K562 (cell line): ENCODE measurements around the gene SPTBN5. TPM values are rescaled to one million over a fixed set of nuclear protein-coding genes. Genes with fewer than 3 reads are reported as not detected.

ENCODE experiments used
- CEBPG ChIP-seq, 3 experiments: fragments of 200-800 bp in 1 of 3; sonication (Bioruptor generic) in 1 of 3; sonication (generic) in 1 of 3; formaldehyde crosslinking in 1 of 3; IDR thresholded peaks in 2 of 3; conservative IDR thresholded peaks in 1 of 3; 2 replicates each; pipeline versions ENCODE4 v1.6.1 to v1.8.0; 2016 to 2022; ENCODE audit warnings: missing compliant biosample characterization in 2 of 3, missing genetic modification characterization in 2 of 3, mild to moderate bottlenecking in 1 of 3, missing genetic modification reagents in 1 of 3
- DEAF1 ChIP-seq: fragments of 450-650 bp; formaldehyde crosslinking; IDR thresholded peaks from 2 replicates; pipeline ENCODE4 v1.4.0; 2020; ENCODE audit warnings: mild to moderate bottlenecking, moderate library complexity
- HMGN3 ChIP-seq: IDR thresholded peaks from 2 replicates; pipeline ENCODE4 v1.6.1; 2011; ENCODE audit warnings: borderline replicate concordance, low read depth, mild to moderate bottlenecking, mixed read lengths, low read length; ENCODE audit not compliant: insufficient read length; ENCODE audit errors: extremely low read depth
- HNRNPH1 ChIP-seq: fragments of 200-400 bp; formaldehyde crosslinking; optimal IDR thresholded peaks from 2 replicates; pipeline ENCODE3; 2017; ENCODE audit warnings: low read depth, mild to moderate bottlenecking, low read length, moderate library complexity
- JUNB ChIP-seq: fragments of 450-650 bp; formaldehyde crosslinking; conservative IDR thresholded peaks from 2 replicates; pipeline ENCODE4 v1.4.0; 2020; ENCODE audit warnings: mild to moderate bottlenecking
- MNT ChIP-seq, 2 experiments: fragments of 450-650 bp; conservative IDR thresholded peaks; 2 replicates each; pipeline ENCODE4 v1.6.1; 2017; ENCODE audit warnings: mild to moderate bottlenecking in 2 of 2, moderate library complexity in 2 of 2
- PHTF2 ChIP-seq: fragments of 250-450 bp; sonication (Bioruptor Pico); IDR thresholded peaks from 2 replicates; pipeline ENCODE4 v1.5.0; 2021; ENCODE audit warnings: mild to moderate bottlenecking
- ZBTB1 ChIP-seq: sonication (generic); formaldehyde crosslinking; IDR thresholded peaks from 2 replicates; pipeline ENCODE4 v1.8.1; 2023; ENCODE audit warnings: missing genetic modification reagents, low read depth, mild to moderate bottlenecking, borderline replicate concordance
- ZNF280A ChIP-seq: fragments of 450-650 bp; IDR thresholded peaks from 2 replicates; pipeline ENCODE4 v1.6.1; 2018; ENCODE audit warnings: mild to moderate bottlenecking, low read depth; ENCODE audit not compliant: partially characterized antibody
- ZNF3 ChIP-seq: fragments of 250-450 bp; sonication (Bioruptor Pico); IDR thresholded peaks from 2 replicates; pipeline ENCODE4 v1.5.0; 2021; ENCODE audit warnings: mild to moderate bottlenecking, moderate library complexity
- ZNF551 ChIP-seq: fragments of 250-450 bp; sonication (Bioruptor Pico); IDR thresholded peaks from 2 replicates; pipeline ENCODE4 v1.5.0; 2021; ENCODE audit warnings: mild to moderate bottlenecking, moderate library complexity
- ZNF740 ChIP-seq, 3 experiments: fragments of 200-800 bp in 1 of 3; sonication (Bioruptor generic) in 1 of 3; sonication (generic) in 1 of 3; formaldehyde crosslinking in 1 of 3; IDR thresholded peaks; 2 replicates each; pipeline versions ENCODE4 v1.6.1 to v1.8.0; 2016 to 2022; ENCODE audit warnings: mild to moderate bottlenecking in 2 of 3, missing compliant biosample characterization in 2 of 3, missing genetic modification characterization in 2 of 3, missing genetic modification reagents in 1 of 3
- polyA plus RNA-seq, 8 experiments: library from polyadenylated mRNA; depleted of rRNA in 4 of 8; stranded (reverse) in 5 of 8; unstranded in 3 of 8; fragments of >200 nt; fragmentation: Nextera tagmentation in 2 of 8; fragmentation: Illumina TruSeq in 1 of 8; extraction: Ambion mirVana in 2 of 8; extraction: Trizol in 1 of 8; gene quantifications; 2 replicates each; pipeline versions ENCODE4 v1.2.1 to v1.2.3, GENCODE V29; 2011 to 2014; ENCODE audit warnings: inconsistent platforms in 1 of 8, missing spikeins in 1 of 8
- total RNA-seq, 7 experiments: library from RNA; depleted of rRNA in 6 of 7; stranded (reverse); fragments of >200 nt in 6 of 7; fragmentation: Illumina TruSeq in 2 of 7; extraction: Trizol in 2 of 7; gene quantifications; 2 replicates each; pipeline versions ENCODE4 v1.2.1 to v1.2.3, GENCODE V29; 2011 to 2021; ENCODE audit warnings: low replicate concordance in 1 of 7
- TF ChIP-seq, protein P1 (sequence below): fragments of 450-650 bp; IDR thresholded peaks from 2 replicates; pipeline ENCODE4 v1.6.1; 2017; ENCODE audit warnings: antibody characterized with exemption, mild to moderate bottlenecking

The SPTBN5 gene
- total and polyA plus RNA-seq, 9 of the 15 experiments (the other 6 are each of a cell fraction or from before 2014, with no cell fraction given), result 0.02 TPM; not detected in 8

GRCh38 chr15:41917767-41918430 is 24.0 kb upstream of the SPTBN5 start (continued):
- TF ChIP-seq ZNF740 (CRISPR knock-in tag; IDR thresholded peaks at IDR 0.05) (no peak), ZNF740 (tag; IDR thresholded peaks at IDR 0.05) (no peak), HNRNPH1 (no peak), PHTF2 (no peak), ZNF3 (CRISPR knock-in tag) (no peak), ZNF280A (no peak), JUNB (CRISPR knock-in tag) (0 out of 2 replicates have a peak, but pooled peaks have one; percentile 40), HMGN3 (no peak), ZNF551 (CRISPR knock-in tag) (no peak), CEBPG (CRISPR knock-in tag; IDR thresholded peaks at IDR 0.05) (no peak), CEBPG (tag; conservative IDR thresholded peaks at IDR 0.05 in 1 of 2, IDR thresholded peaks at IDR 0.05 in 1 of 2) (no peak), MNT (conservative IDR thresholded peaks at IDR 0.05) (peak; percentile 60 to 65), ZBTB1 (no peak), DEAF1 (CRISPR knock-in tag) (no peak)
- TF ChIP-seq, protein P1, sequence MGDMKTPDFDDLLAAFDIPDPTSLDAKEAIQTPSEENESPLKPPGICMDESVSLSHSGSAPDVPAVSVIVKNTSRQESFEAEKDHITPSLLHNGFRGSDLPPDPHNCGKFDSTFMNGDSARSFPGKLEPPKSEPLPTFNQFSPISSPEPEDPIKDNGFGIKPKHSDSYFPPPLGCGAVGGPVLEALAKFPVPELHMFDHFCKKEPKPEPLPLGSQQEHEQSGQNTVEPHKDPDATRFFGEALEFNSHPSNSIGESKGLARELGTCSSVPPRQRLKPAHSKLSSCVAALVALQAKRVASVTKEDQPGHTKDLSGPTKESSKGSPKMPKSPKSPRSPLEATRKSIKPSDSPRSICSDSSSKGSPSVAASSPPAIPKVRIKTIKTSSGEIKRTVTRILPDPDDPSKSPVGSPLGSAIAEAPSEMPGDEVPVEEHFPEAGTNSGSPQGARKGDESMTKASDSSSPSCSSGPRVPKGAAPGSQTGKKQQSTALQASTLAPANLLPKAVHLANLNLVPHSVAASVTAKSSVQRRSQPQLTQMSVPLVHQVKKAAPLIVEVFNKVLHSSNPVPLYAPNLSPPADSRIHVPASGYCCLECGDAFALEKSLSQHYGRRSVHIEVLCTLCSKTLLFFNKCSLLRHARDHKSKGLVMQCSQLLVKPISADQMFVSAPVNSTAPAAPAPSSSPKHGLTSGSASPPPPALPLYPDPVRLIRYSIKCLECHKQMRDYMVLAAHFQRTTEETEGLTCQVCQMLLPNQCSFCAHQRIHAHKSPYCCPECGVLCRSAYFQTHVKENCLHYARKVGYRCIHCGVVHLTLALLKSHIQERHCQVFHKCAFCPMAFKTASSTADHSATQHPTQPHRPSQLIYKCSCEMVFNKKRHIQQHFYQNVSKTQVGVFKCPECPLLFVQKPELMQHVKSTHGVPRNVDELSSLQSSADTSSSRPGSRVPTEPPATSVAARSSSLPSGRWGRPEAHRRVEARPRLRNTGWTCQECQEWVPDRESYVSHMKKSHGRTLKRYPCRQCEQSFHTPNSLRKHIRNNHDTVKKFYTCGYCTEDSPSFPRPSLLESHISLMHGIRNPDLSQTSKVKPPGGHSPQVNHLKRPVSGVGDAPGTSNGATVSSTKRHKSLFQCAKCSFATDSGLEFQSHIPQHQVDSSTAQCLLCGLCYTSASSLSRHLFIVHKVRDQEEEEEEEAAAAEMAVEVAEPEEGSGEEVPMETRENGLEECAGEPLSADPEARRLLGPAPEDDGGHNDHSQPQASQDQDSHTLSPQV, result no peak
